ENCODE results near the gene ACAD8.
"Not testable (repeated sequence)": the region's sequence is repeated elsewhere in the genome, so short reads cannot be mapped to it uniquely, and the experiment has no call there.

ACAD8 gene

DNA sequence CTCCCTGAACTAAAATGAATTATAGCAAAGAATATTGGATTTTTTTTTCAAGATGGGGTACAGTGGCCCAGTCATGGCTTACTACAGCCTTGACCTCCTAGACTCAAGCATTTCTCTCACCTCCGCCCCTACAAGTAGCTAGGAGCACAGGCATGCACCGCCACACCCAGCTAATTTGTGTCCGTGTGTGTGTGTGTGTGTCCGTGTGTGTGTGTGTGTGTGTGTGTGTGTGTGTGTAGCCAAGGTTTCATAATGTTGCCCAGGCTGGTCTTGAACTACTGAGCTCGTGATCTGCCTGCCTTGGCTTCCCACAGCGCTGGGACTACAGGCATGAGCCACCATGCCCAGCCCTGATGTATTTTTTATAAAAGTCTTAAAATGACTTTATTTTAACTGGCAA is 12.8 kb upstream of the ACAD8 start:
- no peak for DNase-seq (ENCODE audit: low spot score)

DNA sequence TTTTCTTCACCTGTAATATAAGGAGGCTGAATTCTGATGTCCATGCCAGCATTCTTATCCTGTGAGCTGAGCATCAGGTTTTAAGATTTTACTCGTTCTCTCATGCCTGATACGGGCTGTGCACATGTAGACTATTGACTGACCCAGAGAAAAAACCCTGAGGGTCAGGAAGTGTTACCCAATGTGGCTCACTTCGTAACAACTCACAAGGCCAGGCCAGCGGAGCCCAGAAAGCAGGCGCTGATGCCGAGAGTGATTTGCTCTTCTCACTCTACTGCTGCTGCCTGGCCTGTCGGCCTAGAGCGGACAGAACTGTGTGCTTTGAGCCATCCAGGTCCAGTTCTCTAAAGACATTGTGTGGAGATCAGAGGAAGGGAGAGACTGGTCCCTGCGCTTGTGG is 11.0 kb upstream of the ACAD8 start:
- DNase-seq (ENCODE audit: low spot score): no peak

DNA sequence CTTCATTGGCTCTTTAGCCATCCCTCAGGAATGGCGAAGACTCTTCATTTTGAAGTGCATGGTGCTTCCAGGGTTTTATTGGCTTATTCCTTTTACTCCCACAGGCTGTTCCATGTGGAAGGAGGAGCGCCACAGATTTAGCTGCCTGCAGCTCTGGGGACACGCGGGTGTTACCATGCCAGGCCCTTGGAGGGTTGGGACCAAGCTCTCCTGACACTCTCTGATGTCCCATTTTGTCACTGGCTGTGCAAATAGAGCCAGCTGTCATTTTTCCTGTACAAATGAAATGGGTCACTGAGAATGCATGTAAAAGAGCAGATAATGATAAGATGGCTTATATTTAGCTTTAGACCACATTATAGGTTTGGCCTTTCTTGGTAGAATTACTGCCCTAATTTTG is 9.5 kb upstream of the ACAD8 start:
- no peak for DNase-seq (ENCODE audit: low spot score)

GRCh38 chr11:134244593-134244992 is 8.8 kb upstream of the ACAD8 start:
- no peak for DNase-seq (ENCODE audit: low spot score)

DNA sequence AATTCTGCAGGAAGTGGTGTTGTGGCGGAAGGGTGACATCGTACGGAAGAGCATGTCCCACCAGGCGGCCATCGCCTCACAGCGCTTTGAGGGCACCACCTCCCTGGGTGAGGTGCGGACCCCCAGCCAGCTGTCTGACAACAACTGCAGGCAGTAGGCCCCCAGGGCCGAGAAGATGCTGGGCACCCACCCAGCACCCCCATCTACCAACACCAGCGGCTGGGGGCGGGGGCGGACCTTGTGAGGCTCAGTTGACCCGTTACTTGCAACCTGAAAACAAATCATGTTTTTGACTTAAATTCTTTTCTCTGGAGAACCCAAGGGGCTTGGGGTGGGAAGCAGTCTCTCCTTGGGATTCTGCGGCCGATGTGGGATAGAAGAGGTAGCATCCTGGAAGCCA is 7.9 kb upstream of the ACAD8 start:
- DNase-seq (ENCODE audit: low spot score): no peak

DNA sequence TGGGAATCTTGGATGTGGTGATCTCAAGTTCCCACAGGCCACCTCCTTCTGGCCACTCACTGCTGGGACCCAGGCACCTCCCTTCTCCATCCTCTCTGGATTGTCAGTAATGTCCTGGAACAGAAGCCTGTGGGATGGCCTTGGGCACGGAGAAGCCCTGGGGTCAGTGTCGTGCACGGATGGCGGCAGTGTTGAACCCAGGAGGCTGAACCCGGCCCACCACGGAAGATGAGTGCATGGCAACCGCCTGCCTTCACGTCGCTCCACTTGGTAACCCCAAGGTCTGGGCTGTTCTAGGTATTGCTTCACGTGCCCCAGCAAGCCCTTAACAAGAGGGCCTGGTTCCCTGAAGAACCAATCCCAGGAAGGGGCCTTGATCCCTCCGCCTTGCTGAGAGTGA is 7.3 kb upstream of the ACAD8 start:
- DNase-seq (ENCODE audit: low spot score): no peak

DNA sequence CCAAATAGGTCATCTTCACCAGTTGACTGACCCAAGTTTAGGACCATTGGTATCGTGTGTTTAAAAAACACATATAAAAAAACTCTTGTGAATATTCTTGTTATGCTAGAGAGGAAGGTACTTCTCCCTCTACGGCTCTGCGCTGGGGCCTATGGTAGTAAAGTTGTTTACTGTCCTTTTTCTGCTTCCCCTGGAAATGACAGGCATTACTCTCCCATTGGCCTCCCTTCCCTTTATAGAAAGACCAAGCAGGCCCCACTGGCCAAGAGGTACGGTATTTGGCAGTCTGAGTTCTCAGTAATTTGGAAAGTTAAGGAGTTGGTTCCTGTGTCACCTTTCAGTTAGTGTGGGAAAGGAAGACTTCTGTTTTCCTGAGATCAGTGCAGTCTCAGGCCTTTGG is 6.7 kb upstream of the ACAD8 start:
- DNase-seq (ENCODE audit: low spot score): no peak

- no peak for DNase-seq (ENCODE audit: low spot score)
These were observed 4.4 kb upstream of the ACAD8 start for GRCh38 chr11:134248910-134249480.

DNA sequence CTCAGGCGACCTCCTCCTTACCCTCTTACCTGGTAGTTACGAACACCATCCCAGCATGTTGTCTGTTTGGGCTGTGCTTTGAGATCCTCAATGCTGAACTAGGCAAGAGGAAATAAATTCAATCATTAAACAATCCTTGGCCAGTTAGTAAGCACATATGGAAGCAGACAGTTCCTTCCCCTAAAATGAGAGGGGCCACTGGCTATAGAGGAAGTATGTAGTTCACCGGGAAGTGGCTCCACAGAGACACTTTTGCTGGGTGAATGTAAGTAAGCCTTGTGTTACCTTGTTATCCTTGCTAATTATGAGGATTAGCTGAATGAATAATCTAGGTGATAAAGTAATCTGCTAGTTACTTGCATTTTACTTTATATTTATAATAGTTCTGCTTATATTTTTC is 3.1 kb upstream of the ACAD8 start:
- DNase-seq (ENCODE audit: low spot score): no peak

DNA sequence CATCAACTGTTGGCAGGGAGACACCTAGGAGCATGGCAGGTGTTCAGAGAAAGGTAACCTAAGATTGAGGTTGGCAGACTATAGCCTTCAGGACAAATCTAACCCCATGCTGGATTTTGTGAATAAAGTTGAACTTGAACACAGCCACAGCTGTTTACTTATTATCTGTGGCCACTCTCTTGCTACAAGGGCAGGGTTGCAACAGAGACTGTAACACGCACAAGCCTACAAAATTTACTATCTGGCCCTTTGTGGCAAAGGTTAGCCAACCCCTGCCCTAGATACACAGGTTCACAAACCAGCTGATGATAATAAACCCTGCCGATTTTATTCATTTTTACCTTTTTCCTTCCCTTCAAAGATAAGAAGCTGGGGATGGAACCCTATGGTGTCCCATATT is 2.7 kb upstream of the ACAD8 start:
- no peak for DNase-seq (ENCODE audit: low spot score)

DNA sequence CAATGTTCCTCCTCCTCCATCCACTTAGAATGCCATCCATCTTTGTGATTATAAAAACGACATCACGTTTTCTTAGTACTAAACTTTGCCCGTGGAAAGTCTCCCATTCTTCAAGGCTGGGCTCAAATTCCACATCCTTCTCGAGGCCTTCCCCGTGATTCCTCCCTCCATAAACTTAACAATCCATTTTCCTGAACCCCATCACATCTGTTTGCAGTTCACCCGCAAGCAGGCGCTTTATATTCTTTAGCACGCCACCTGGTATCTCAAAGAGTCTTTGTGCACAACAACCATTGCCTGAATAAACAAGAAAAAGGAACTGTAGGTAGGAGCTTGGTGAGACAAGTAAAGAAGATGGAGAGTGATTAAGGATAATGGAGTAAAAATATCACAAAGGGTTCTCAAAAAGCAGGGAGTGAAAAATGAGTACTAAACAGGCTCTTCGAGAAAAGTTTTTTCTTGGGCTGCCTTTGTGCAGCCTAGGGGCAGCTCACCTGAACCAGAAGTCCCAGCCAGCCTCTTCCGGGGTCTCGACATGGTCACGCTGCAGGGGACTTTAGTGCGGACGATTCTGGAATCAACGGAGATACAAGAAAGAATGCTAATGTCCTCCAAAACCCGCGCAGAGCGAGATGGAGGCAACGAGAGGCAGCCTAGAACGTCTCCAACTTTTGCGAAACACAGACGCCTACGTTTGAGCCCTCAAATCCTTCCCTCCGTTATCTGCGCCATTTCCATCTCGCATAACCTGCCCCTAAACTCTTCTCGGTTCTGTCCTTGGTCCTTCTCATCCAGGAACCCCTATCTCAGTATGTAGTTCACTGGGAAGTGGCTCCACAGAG is 801 bp upstream of the ACAD8 start:
- DNase-seq (ENCODE audit: low spot score): no peak

GRCh38 chr11:134254433-134255183 is 1.2 kb downstream of the ACAD8 start:
- DNase-seq (ENCODE audit: low spot score): no peak

GRCh38 chr11:134255184-134255561 is 1.8 kb downstream of the ACAD8 start:
- not testable (repeated sequence) for DNase-seq (ENCODE audit: low spot score)

GRCh38 chr11:134257101-134257500 is 3.7 kb downstream of the ACAD8 start:
- DNase-seq (ENCODE audit: low spot score): no peak

GRCh38 chr11:134258577-134258976 is 5.2 kb downstream of the ACAD8 start:
- DNase-seq (ENCODE audit: low spot score): no peak

DNA sequence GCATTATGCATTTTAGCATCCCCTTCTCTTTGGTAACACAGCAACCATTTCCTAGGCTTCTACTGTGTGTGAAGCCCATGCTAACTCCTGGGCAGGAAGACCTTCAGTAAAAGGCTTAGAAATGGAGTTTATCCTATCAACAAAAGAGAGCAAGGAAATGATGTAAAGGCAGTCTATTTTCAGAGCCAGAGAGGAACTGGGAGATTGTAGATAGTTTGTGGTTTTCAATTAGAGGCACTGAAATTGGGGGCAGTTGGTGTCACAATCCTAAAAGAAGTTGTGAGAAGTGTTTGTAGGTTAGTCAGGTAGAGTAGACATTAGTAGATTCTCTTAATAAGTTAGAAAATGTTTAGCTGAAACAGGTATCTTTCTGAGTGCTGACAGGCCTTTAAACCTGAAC is 7.1 kb downstream of the ACAD8 start:
- no peak for DNase-seq (ENCODE audit: low spot score)

DNA sequence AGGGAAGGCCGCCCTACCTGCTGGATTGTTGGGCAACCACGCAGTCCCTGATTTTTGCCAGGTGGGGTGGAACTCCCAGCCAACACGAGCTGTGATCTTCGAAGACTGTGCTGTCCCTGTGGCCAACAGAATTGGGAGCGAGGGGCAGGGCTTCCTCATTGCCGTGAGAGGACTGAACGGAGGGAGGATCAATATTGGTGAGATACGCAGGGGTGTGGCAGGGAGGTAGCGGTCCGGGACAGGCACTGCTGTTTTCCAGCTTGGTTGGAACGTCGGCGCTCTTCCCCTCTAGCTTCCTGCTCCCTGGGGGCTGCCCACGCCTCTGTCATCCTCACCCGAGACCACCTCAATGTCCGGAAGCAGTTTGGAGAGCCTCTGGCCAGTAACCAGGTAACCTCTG is 7.6 kb downstream of the ACAD8 start:
- no peak for DNase-seq (ENCODE audit: low spot score)

DNA sequence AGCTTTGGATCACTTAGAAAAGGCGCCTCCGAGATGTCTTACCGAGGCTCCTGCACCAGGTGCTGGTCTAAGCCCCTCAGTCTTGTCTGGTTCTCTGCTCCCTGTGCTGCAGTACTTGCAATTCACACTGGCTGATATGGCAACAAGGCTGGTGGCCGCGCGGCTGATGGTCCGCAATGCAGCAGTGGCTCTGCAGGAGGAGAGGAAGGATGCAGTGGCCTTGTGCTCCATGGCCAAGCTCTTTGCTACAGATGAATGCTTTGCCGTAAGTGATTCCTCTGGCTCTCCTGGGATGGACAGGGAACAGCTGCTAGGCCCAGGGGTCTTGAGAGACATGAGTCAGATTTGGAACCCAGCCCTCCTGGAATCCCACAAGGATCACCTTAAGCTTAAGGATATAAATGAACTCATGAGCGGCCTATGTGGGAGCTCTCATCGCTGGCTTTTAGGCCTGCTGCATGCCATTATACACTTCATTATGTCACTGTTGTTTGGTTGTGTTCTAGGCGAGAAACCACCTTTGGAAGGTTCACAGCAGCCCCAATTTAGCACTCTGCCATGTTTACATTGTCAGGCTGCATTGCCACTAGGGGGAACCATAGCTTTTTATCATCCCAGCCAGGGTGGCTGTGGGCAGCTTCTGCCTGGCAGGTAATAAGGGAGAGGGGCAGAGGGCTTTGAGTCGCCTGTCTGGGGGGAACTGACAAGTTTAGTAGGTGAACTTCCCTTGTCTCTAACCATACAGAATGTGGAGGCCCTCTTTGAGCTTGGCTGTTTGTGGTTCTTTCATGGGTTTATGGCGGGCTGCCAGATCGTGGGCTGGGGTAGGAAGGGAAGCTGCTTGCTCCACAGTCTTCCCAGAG is 8.5 kb downstream of the ACAD8 start:
- DNase-seq (ENCODE audit: low spot score): peak; percentile 37

DNA sequence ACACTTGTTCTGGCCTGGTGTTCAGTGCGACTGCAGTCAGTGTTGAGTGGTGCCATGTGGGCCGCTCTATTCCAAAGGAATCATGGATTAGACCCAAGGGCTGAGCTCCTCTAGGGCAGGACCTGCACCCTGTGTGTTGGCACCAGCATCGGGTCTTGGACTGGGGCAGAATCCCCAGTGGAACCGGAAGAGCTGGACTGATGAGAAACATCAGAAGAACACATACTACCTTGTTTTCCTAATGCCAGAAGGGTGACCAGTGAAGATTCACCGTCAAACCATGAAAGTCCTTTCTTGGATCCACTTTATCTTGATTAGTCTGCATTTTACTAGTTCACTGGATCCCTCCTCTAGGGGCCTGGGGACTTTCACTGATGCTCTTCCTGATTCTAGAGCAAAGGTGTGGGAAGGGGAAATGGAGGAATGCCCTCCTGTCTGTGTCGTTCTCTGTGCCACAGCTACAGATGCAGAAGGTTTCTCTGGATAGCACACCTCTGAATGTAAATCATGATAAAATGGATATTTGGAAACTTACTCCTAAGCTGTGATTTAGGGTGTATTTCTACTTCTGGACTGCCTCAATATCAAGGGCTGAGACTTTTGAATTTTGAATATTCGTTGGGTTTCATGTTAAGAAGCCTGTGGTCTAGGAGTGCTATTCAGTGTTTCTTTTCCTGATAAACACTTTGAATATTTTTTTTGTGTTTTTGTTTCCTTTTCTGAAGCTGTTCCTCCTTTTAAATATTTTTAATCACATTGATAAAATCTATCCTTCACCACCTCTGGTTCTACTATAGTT is 11.8 kb downstream of the ACAD8 start:
- no peak for DNase-seq (ENCODE audit: low spot score)

GRCh38 chr11:134266440-134266839 is 13.1 kb downstream of the ACAD8 start:
- DNase-seq (ENCODE audit: low spot score): no peak

DNA sequence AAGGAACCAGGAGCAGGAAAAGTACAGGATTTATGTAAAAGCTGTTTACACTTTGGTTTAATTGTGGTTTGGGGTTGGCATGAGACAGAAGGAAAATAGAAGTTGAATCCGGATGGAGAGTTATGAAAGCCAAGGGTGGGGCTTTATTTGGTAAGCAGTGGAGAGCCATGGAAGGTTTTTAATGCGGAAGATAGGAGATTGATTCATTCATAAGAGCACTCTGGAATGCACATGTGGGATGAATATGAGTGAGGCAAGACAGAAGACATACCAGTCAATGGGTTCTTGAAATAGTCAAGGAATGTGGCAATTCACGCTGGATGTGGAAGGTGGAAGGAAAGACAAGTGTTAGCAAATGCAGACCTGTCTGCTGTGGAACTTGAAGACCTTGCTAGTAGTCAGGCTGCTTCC is 13.5 kb downstream of the ACAD8 start:
- no peak for DNase-seq (ENCODE audit: low spot score)
